Raji (cell line): ENCODE measurements around the gene ANKK1.

Experiments used
- POLR2A ChIP-seq: IDR thresholded peaks from 2 replicates; pipeline ENCODE4 v1.6.1; 2011; ENCODE audit warnings: low read depth, low read length, control low read depth; ENCODE audit not compliant: insufficient read depth

Gene ANKK1

DNA sequence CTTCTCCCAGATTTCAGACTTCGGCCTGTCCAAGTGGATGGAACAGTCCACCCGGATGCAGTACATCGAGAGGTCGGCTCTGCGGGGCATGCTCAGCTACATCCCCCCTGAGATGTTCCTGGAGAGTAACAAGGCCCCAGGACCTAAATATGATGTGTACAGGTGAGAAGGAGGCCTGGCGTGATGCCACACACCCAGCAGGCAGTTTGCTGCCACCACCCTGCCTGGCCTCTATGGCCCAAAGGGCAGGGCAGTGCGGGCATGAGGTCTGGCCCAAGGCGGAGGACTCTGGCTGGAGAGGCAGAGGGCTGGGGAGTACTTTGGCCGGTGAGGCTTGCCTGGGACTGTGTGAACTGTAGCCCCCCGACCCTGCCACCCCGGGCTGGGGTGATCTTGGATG lies 7.3 kb downstream of the ANKK1 start:
- no peak for TF ChIP-seq POLR2A

DNA sequence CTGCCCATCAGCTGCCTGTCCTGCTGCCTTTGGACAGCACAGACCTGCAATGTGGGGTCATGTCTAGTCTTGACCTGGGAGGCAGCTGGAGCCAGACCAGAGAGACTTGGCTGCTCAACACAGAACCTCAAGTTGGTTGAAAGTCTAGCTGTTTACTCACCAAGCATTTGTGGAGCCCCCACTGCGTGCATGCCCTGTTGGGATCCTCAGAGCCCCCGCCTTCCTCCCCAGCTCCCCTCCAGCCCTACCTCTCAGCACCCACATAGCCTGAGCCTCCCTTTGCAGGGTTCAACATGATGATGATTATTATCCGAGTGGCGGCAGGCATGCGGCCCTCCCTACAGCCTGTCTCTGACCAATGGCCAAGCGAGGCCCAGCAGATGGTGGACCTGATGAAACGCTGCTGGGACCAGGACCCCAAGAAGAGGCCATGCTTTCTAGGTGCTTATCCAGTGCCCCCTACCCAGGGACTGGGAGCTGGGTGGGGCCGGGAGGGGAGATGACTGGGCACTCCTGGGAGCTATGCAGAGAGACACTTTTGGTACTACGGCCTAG lies 8.3 kb downstream of the ANKK1 start:
- no peak for TF ChIP-seq POLR2A

- TF ChIP-seq POLR2A, result no peak
These were observed 9.1 kb downstream of the ANKK1 start for GRCh38 chr11:113396690-113397089.

DNA sequence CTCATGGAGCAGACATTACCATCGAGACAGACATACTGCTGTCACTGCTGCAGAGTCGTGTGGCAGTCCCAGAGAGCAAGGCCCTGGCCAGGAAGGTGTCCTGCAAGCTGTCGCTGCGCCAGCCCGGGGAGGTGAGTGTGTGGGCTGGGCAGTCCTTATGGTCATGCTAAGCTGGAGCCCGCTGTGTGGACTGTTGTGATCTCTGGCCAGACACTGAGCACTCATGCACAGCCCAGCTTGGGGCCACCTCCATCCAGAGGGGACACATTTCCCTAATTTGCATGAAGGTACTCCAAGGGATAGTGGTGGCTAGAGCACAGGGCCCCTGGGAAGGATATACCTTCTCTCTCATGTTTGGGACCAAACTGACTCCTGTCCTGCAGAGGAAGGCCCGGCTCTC lies 9.6 kb downstream of the ANKK1 start:
- TF ChIP-seq POLR2A, result no peak

- no peak for TF ChIP-seq POLR2A
These were observed 10.2 kb downstream of the ANKK1 start for GRCh38 chr11:113397821-113398220.

DNA sequence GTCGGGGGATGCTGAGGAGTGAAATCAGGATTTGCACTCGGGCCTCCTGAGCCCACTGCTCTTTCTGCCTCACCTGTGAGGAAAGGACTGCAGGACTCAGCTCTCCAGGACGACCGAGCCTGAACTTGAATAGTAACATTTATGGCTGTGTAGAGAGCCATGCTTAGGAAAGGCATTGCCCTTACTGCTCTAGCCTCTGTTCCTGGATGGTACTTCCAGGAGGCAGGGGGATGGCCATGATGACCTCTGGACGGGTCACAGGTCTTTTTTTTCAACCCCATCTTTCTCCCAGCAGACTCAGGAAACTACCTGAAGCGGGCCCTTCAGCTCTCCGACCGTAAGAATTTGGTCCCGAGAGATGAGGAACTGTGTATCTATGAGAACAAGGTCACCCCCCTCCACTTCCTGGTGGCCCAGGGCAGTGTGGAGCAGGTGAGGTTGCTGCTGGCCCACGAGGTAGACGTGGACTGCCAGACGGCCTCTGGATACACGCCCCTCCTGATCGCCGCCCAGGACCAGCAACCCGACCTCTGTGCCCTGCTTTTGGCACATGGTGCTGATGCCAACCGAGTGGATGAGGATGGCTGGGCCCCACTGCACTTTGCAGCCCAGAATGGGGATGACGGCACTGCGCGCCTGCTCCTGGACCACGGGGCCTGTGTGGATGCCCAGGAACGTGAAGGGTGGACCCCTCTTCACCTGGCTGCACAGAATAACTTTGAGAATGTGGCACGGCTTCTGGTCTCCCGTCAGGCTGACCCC lies 11.3 kb downstream of the ANKK1 start:
- TF ChIP-seq POLR2A, result no peak

- TF ChIP-seq POLR2A, result no peak
These were observed 13.2 kb downstream of the ANKK1 start for GRCh38 chr11:113400631-113401230.

GRCh38 chr11:113401718-113402117 lies 14.1 kb downstream of the ANKK1 start:
- no peak for TF ChIP-seq POLR2A

DNA sequence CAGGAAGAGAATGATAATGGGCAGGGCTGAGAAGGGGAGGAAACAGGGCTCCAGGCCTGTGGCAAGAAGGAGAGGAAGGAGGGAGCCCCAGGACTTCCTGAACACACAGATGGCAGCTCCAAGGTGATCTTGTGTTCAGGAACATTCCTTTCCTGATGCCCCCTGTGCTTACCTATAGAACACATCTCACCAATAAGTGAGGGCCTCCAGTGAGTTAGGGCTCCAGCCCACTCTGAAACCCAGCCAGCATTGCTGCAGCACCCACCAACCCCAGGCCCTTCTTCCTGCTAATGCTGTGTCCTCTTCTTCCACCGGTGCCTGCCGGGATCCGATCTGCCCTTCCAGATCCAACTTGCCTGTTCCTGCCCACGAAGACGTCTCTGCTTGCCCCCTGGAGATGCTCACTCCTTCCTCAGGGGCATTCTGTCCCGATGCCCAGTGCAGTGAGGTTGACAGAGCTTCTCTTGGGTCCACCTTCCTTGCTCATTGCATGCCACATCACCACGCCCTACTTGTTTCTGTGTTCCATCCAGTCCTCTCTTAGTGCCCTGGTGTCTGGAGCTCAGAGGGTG lies 17.4 kb downstream of the ANKK1 start:
- TF ChIP-seq POLR2A, result no peak

DNA sequence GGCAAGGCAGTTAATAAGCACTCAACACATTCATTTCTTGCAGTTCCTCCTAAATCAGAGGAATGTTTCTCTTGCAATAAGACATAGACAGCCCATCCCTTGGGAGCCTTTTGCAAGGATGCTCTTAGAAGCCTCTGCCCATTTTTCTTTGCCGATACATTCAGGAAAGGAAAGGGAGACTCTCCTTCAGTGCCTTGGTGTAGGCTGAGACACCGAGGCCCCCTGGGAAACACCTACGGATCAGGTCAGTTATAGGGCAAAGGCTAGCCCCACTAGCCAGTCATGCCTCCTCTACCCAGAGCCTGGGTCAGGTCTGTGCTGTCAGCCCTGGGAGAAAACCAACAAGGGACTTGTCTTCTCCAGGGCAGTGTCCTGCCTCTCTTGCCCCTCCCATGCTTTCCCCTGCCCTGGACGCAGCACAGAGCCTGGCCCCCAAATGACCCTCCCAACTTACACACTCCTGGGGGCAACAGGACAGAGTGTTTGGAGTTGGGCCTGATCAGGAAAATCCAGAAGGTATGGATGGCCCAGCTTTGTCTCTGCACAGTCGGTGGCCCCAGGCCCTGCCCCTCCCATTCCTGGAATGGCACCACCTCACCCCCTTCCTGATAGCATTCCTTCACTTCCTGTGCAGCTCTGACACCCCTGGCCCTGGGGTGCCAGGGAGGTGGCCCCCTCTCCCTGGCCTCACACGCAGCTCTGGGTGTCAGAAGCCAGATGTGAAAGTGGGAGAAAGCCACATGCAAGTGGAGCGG lies 18.3 kb downstream of the ANKK1 start:
- no peak for TF ChIP-seq POLR2A

DNA sequence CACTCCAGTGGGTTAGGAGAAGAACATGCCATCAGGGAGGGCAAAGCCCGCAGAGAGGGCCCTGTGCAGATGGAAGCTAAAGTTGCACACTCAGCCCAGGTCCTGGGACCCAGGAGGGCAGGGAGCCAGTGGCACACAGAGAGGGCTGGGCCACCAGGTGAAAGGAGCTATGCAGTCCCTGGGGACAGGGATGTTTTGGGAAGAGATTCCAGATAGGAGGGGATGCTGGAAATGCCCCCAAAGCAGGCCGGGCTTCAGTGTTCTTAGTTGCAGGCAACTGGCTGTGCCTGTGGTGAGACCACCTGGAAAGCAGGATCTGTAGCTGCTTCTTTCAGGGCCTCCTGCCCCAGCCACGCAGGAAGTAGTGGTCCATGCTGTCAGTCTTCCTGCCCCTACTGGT lies 19.6 kb downstream of the ANKK1 start:
- TF ChIP-seq POLR2A, result no peak

- no peak for TF ChIP-seq POLR2A
These were observed 20.6 kb downstream of the ANKK1 start for GRCh38 chr11:113408206-113408605.

GRCh38 chr11:113408887-113409286 lies 21.3 kb downstream of the ANKK1 start:
- no peak for TF ChIP-seq POLR2A

- no peak for TF ChIP-seq POLR2A
These were observed 21.9 kb downstream of the ANKK1 start for GRCh38 chr11:113409526-113409925.

DNA sequence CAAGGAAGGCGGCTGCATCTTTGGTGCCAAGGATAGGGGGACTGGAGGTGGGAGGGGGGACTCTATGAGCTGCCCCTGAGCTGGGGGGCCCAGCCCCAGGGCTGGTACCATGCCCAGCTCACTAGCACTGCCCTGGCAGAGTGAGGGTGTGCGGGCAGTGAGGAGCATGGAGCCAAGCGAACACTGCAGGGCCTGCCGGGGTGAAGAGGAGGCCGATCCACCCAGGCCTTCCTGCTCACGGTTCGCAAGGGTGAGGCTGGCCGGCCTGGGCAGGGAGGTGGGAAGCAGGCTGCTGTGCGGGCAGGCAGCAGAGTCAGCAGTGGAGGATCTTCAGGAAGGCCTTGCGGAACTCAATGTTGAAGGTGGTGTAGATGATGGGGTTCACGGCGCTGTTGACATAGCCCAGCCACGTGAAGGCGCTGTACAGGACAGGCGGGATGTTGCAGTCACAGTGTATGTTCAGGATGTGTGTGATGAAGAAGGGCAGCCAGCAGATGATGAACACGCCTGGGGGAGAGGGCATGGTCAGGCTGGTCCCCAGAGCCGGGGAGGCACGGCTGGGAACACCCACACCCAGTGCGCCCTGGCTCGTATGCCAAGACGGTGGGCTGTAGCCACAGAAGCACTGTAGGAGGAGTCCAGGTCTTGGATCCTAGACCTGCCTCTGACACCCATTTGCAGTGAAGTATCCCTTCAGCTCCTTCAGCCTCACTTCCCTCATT lies 23.0 kb downstream of the ANKK1 start:
- no peak for TF ChIP-seq POLR2A

- TF ChIP-seq POLR2A, result no peak
These were observed 24.0 kb downstream of the ANKK1 start for GRCh38 chr11:113411536-113411935.
